Measurements from ENCODE around the gene SFRP5.
A peak's percentile ranks its signal among the peaks of the same experiment; 100 is the strongest.

The SFRP5 gene

DNA sequence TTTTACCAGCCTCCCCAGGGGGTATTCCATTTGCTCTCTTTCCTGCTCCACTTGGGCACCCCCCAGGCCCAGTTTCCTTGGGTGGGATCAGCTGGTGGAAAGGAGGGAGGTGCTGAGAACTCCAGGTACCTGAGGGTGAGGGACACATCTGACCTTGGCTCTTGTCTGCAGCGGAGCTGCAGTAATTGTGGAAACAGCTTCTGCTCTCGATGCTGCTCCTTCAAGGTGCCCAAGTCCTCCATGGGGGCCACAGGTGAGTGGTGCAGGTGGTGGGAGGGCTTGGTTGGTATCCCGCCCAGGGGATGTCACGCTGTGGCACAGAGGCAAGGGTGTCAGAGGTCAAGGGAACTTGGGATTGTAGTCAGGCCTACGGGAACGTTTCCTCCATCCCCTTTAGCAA lies 14.3 kb downstream of the SFRP5 start:
- no peak overlapping the region for H3K27ac ChIP-seq
- CTCF ChIA-PET = interaction anchor here (0.7 kb wide), 1 partner anchor 15 kb away, joined by 9 read pairs; no protein-coding TSS in a partner anchor
- POLR2A ChIA-PET (ENCODE audit: low non-redundant PET) = no interaction called here
- no peak for TF ChIP-seq CTCF (conservative IDR thresholded peaks at IDR 0.05; ENCODE audit: low read depth)
- DNase-seq (ENCODE audit: low spot score) = no peak

GRCh38 chr10:97755718-97756117 lies 16.1 kb downstream of the SFRP5 start:
- no peak for TF ChIP-seq CTCF (conservative IDR thresholded peaks at IDR 0.05; ENCODE audit: low read depth)
- POLR2A ChIA-PET (ENCODE audit: low non-redundant PET) = no interaction called here
- CTCF ChIA-PET = interaction anchor here (0.5 to 1.3 kb wide), 3 partner anchors 114 to 1545 kb away, joined by 3 to 6 read pairs (median 3); no protein-coding TSS in a partner anchor

DNA sequence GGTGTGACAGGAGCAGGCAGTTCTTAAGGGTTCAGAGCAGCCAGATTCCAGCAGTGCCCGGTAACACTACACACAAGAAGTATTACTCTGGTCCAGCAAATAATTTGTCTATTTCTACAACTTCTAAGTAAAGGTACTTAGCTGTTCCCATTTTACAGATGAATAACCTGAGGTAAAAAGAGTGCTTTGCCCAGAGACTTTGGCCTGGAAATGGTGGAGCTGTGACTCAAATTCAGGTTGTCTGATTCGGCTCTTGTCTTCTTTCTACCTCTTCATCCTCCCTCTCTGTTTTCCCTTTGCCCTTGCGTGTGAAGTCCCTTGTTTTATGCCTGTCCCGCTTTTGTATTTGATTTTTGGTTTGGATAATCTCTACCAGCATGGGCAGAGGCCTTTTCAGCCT lies 17.1 kb downstream of the SFRP5 start:
- CTCF ChIA-PET = interaction anchor here (1.3 kb wide), 1 partner anchor 115 kb away, joined by 6 read pairs; no protein-coding TSS in a partner anchor
- POLR2A ChIA-PET (ENCODE audit: low non-redundant PET) = no interaction called here
- no peak for TF ChIP-seq CTCF (conservative IDR thresholded peaks at IDR 0.05; ENCODE audit: low read depth)

More at GRCh38 chr10:97755718-97756117, 16.1 kb downstream of the SFRP5 start:
- DNase-seq (ENCODE audit: low spot score) = no peak
- peak overlapping the region; percentile 15; the same call in 1 of the 2 replicates for H3K27ac ChIP-seq

GRCh38 chr10:97752956-97753355 lies 18.8 kb downstream of the SFRP5 start:
- TF ChIP-seq CTCF (conservative IDR thresholded peaks at IDR 0.05; ENCODE audit: low read depth) = no peak
- ChIA-PET CTCF (interaction anchor here (0.9 kb wide), 1 partner anchor 39 kb away, joined by 3 read pairs; no protein-coding TSS in a partner anchor), POLR2A (ENCODE audit: low non-redundant PET) (no interaction called here)
- H3K27ac ChIP-seq = no peak overlapping the region
- DNase-seq (ENCODE audit: low spot score) = no peak

More for the DNA sequence above, 17.1 kb downstream of the SFRP5 start:
- no peak for DNase-seq (ENCODE audit: low spot score)
- H3K27ac ChIP-seq = no peak overlapping the region

- POLR2A ChIA-PET (ENCODE audit: low non-redundant PET) = no interaction called here
- no peak for DNase-seq (ENCODE audit: low spot score)
- H3K27ac ChIP-seq = no peak overlapping the region
- no peak for TF ChIP-seq CTCF (conservative IDR thresholded peaks at IDR 0.05; ENCODE audit: low read depth)
- CTCF ChIA-PET = interaction anchor here (1.0 to 1.8 kb wide), 2 partner anchors 11 to 121 kb away, joined by 4 to 12 read pairs; no protein-coding TSS in a partner anchor
Measured at GRCh38 chr10:97748116-97748515, 23.7 kb downstream of the SFRP5 start.

DNA sequence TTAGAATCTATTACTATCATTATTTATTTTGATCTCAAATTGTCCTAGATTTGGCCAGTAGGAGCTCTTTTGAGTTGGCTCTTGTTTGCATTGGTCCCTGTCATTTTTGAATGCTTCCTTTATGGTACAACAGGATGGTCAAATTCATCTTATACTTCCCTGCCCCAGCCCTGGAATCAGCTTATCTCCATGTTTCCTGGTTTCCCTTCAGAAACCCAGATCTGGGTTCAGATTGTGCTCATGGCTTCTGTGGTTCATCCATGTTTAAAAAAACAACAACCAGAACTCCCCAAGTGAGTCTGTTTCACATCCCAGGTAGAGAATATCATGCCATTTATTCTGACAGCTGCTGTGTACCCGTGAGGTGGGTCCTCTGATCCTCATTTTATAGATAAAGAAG lies 24.2 kb downstream of the SFRP5 start:
- CTCF ChIA-PET = interaction anchor here (0.6 to 1.8 kb wide), 3 partner anchors 12 to 122 kb away, joined by 3 to 12 read pairs (median 4); no protein-coding TSS in a partner anchor
- POLR2A ChIA-PET (ENCODE audit: low non-redundant PET) = interaction anchor here (0.6 kb wide), 1 partner anchor 256 kb away, joined by 3 read pairs; no protein-coding TSS in a partner anchor
- no peak for TF ChIP-seq CTCF (conservative IDR thresholded peaks at IDR 0.05; ENCODE audit: low read depth)
- no peak overlapping the region for H3K27ac ChIP-seq
- no peak for DNase-seq (ENCODE audit: low spot score)

Measured in RWPE1 (cell line).